MCF 10A (cell line): ENCODE data around the gene NCOA7. TPM values are rescaled to one million over a fixed set of nuclear protein-coding genes. Genes with fewer than 3 reads are reported as not detected.

Source experiments
- BruUV-seq: library from RNA; stranded (reverse); fragments of 400-500 nt; replicated peaks from 2 replicates; lab custom pipeline; 2021; lab: Mats Ljungman, UMichigan
- CTCF ChIA-PET: fragments of 300-600 bp; sonication (Branson Sonifier 250); formaldehyde crosslinking; extraction: SDS; loops from one replicate; lab custom pipeline; 2021; ENCODE audit warnings: antibody characterized with exemption, inconsistent platforms; lab: Yijun Ruan, JAX
- POLR2A ChIA-PET: fragments of 300-600, 350-650 bp; sonication (Branson Sonifier 250); formaldehyde crosslinking; extraction: SDS; loops from one replicate; lab custom pipeline; 2020; ENCODE audit warnings: antibody characterized with exemption, inconsistent platforms; lab: Yijun Ruan, JAX
- DNase-seq: peaks from one replicate; pipeline ENCODE4 v3.0.0-alpha.2; 2018; ENCODE audit not compliant: unreplicated experiment
- H3K27ac Mint-ChIP-seq: one replicate; pipeline ENCODE4 v1.8.0; 2022; ENCODE audit warnings: mild to moderate bottlenecking, low read depth, mixed read lengths; ENCODE audit not compliant: unreplicated experiment
- H3K27me3 Mint-ChIP-seq: one replicate; pipeline ENCODE4 v1.8.0; 2022; ENCODE audit warnings: mixed read lengths; ENCODE audit not compliant: insufficient read depth, unreplicated experiment
- H3K36me3 Mint-ChIP-seq: one replicate; pipeline ENCODE4 v1.8.0; 2022; ENCODE audit warnings: mild to moderate bottlenecking, moderate library complexity, mixed read lengths; ENCODE audit not compliant: insufficient read depth, unreplicated experiment
- H3K4me1 Mint-ChIP-seq: one replicate; pipeline ENCODE4 v1.8.0; 2022; ENCODE audit warnings: mixed read lengths; ENCODE audit not compliant: insufficient read depth, unreplicated experiment
- H3K4me3 Mint-ChIP-seq: one replicate; pipeline ENCODE4 v1.8.0; 2022; ENCODE audit warnings: mild to moderate bottlenecking, moderate library complexity, mixed read lengths; ENCODE audit not compliant: unreplicated experiment
- H3K9me3 Mint-ChIP-seq: one replicate; pipeline ENCODE4 v1.8.0; 2022; ENCODE audit warnings: mixed read lengths; ENCODE audit not compliant: unreplicated experiment
- CTCF ChIP-seq: fragments of 200-600 bp; IDR thresholded peaks from one replicate; pipeline ENCODE4 v1.8.0; 2022; ENCODE audit warnings: antibody characterized with exemption, mild to moderate bottlenecking; ENCODE audit not compliant: unreplicated experiment
- intact Hi-C: fragments of 100-400 bp; cut with micrococcal nuclease; formaldehyde crosslinking; loops from 2 replicates; pipeline ENCODE4 v1.14.1; 2022
- total RNA-seq: library from RNA; stranded (reverse); gene quantifications from 2 replicates; pipeline ENCODE4 v1.2.3, GENCODE V29; 2022

Gene NCOA7
- total RNA-seq, 1 experiment from 2014 or later = 52.3 TPM

GRCh38 chr6:125854355-125854754, 63.6 kb downstream of the NCOA7 start:
- BruUV-seq = no TSS peak
- no peak for DNase-seq
- peaks cover 17% of the 10 kb centered on the region for H3K4me1 Mint-ChIP-seq
- no peaks in the 10 kb centered on the region for H3K27me3 Mint-ChIP-seq
- ChIA-PET CTCF (interaction anchor here (1.2 kb wide), 1 partner anchor 73 kb away, joined by 3 read pairs; no protein-coding TSS in a partner anchor), POLR2A (interaction anchor here (1.4 kb wide), 1 partner anchor 9 kb away, joined by 3 read pairs; no protein-coding TSS in a partner anchor)
- peaks cover 31% of the 10 kb centered on the region for H3K36me3 Mint-ChIP-seq
- TF ChIP-seq CTCF = no peak
- H3K9me3 Mint-ChIP-seq = peaks cover 9% of the 10 kb centered on the region
- H3K27ac Mint-ChIP-seq = no peak overlapping the region
- intact Hi-C loops = no loop called here
- no peak overlapping the region for H3K4me3 Mint-ChIP-seq

- intact Hi-C loops = no loop called here
- Mint-ChIP-seq H3K36me3 (peaks cover 31% of the 10 kb centered on the region), H3K27ac (no peak overlapping the region), H3K4me1 (peaks cover 22% of the 10 kb centered on the region), H3K27me3 (no peaks in the 10 kb centered on the region), H3K9me3 (peaks cover 9% of the 10 kb centered on the region), H3K4me3 (no peak overlapping the region)
- TF ChIP-seq CTCF = no peak
- POLR2A ChIA-PET = interaction anchor here (0.6 to 1.7 kb wide), 2 partner anchors 52 to 64 kb away, joined by 3 read pairs; no protein-coding TSS in a partner anchor
- DNase-seq = no peak
- CTCF ChIA-PET = interaction anchor here (0.6 to 4.3 kb wide), 4 partner anchors 18 to 105 kb away, joined by 3 to 156 read pairs (median 9); partner anchors contain the start of gene HINT3
- BruUV-seq = no TSS peak
Measured at GRCh38 chr6:125855783-125856182, 65.0 kb downstream of the NCOA7 start.

GRCh38 chr6:125857846-125858245, 67.1 kb downstream of the NCOA7 start:
- Mint-ChIP-seq H3K27me3 (no peaks in the 10 kb centered on the region), H3K4me3 (no peak overlapping the region), H3K36me3 (peaks cover 28% of the 10 kb centered on the region), H3K9me3 (peaks cover 7% of the 10 kb centered on the region), H3K4me1 (peaks cover 27% of the 10 kb centered on the region), H3K27ac (no peak overlapping the region)
- no peak for TF ChIP-seq CTCF
- DNase-seq = no peak
- BruUV-seq = no TSS peak
- intact Hi-C loops = loop anchor here (1.0 to 2.0 kb wide), 3 partner anchors 67 to 116 kb away; partner anchors contain the start of genes HINT3 and NCOA7
- POLR2A ChIA-PET = interaction anchor here (0.5 to 2.1 kb wide), 7 partner anchors 10 to 129 kb away, joined by 3 to 12 read pairs (median 4); partner anchors contain the start of gene NCOA7
- CTCF ChIA-PET = interaction anchor here (0.6 to 4.3 kb wide), 49 partner anchors 9 to 704 kb away, joined by 3 to 156 read pairs (median 6); partner anchors contain the start of genes HINT3, TPD52L1 and TRMT11
